ENCODE data around the gene CERK. TPM values are rescaled to one million over a fixed set of nuclear protein-coding genes. Genes with fewer than 3 reads are reported as not detected.
"Not testable (repeated sequence)": the region's sequence is repeated elsewhere in the genome, so short reads cannot be mapped to it uniquely, and the experiment has no call there.

The CERK gene
- total RNA-seq, 1 donor from 2014 or later: 87.2 TPM

GRCh38 chr22:46652081-46652846 lies 85.8 kb downstream of the CERK start:
- DNase-seq (ENCODE audit: extremely low read depth, low read depth, low spot score): no peak

GRCh38 chr22:46651316-46651715 lies 86.7 kb downstream of the CERK start:
- no peak for DNase-seq (ENCODE audit: extremely low read depth, low read depth, low spot score)

- DNase-seq (ENCODE audit: extremely low read depth, low read depth, low spot score): no peak
Observed at GRCh38 chr22:46650078-46650810, 87.8 kb downstream of the CERK start.

GRCh38 chr22:46649141-46650077 lies 88.6 kb downstream of the CERK start:
- no peak for DNase-seq (ENCODE audit: extremely low read depth, low read depth, low spot score)

- not testable (repeated sequence) for DNase-seq (ENCODE audit: extremely low read depth, low read depth, low spot score)
Observed at GRCh38 chr22:46648225-46648820, 89.7 kb downstream of the CERK start.

- DNase-seq (ENCODE audit: extremely low read depth, low read depth, low spot score): no peak
Observed at GRCh38 chr22:46646531-46647215, 91.4 kb downstream of the CERK start.

- DNase-seq (ENCODE audit: extremely low read depth, low read depth, low spot score): not testable (repeated sequence)
Observed at GRCh38 chr22:46642840-46643480, 95.1 kb downstream of the CERK start.

- DNase-seq (ENCODE audit: extremely low read depth, low read depth, low spot score): no peak
Observed at GRCh38 chr22:46641811-46642266, 96.2 kb downstream of the CERK start.

GRCh38 chr22:46640293-46641055 lies 97.6 kb downstream of the CERK start:
- no peak for DNase-seq (ENCODE audit: extremely low read depth, low read depth, low spot score)

GRCh38 chr22:46639843-46640242 lies 98.2 kb downstream of the CERK start:
- no peak for DNase-seq (ENCODE audit: extremely low read depth, low read depth, low spot score)

GRCh38 chr22:46638601-46639431 lies 99.2 kb downstream of the CERK start:
- no peak for DNase-seq (ENCODE audit: extremely low read depth, low read depth, low spot score)

- DNase-seq (ENCODE audit: extremely low read depth, low read depth, low spot score): no peak
Observed at GRCh38 chr22:46637711-46638600, 100.1 kb downstream of the CERK start.

GRCh38 chr22:46636221-46637002 lies 101.6 kb downstream of the CERK start:
- no peak for DNase-seq (ENCODE audit: extremely low read depth, low read depth, low spot score)

GRCh38 chr22:46635756-46636155 lies 102.3 kb downstream of the CERK start:
- no peak for DNase-seq (ENCODE audit: extremely low read depth, low read depth, low spot score)

- not testable (repeated sequence) for DNase-seq (ENCODE audit: extremely low read depth, low read depth, low spot score)
Observed at GRCh38 chr22:46634973-46635685, 102.9 kb downstream of the CERK start.

Data from glomerular endothelial cell (primary cell).